Mesenchymal stem cell (in vitro differentiated cells and primary cell): Measurements from ENCODE around the gene POLR2L.

Experiments
- DNase-seq: peaks from one replicate; pipeline ENCODE4 v3.0.0-alpha.2; 2013
- H2AFZ ChIP-seq: one replicate; pipeline ENCODE4 v1.6.1; 2013; ENCODE audit warnings: low read depth, mild to moderate bottlenecking, control low read depth, inconsistent platforms, low read length, moderate library complexity
- H2AK5ac ChIP-seq: 2 replicates; pipeline ENCODE4 v1.6.1; 2013; ENCODE audit warnings: low read length, moderate library complexity, mild to moderate bottlenecking, inconsistent platforms; ENCODE audit not compliant: severe bottlenecking
- H2BK120ac ChIP-seq: one replicate; pipeline ENCODE4 v1.6.1; 2013; ENCODE audit warnings: low read depth, mild to moderate bottlenecking, inconsistent platforms, low read length, moderate library complexity
- H2BK12ac ChIP-seq, 2 experiments: one replicate each; pipeline ENCODE4 v1.6.1; 2013; ENCODE audit warnings: inconsistent platforms in 2 of 2, low read length in 2 of 2, mild to moderate bottlenecking in 2 of 2, moderate library complexity in 2 of 2, control low read depth in 1 of 2
- H2BK15ac ChIP-seq: one replicate; pipeline ENCODE4 v1.6.1; 2013; ENCODE audit warnings: mild to moderate bottlenecking, low read depth, inconsistent platforms; ENCODE audit not compliant: poor library complexity, severe bottlenecking
- H2BK5ac ChIP-seq: 2 replicates; pipeline ENCODE4 v1.6.1; 2013; ENCODE audit warnings: low read depth, mild to moderate bottlenecking, low read length, control low read depth, inconsistent platforms; ENCODE audit not compliant: poor library complexity, severe bottlenecking
- H3K14ac ChIP-seq, 2 experiments: one replicate each; pipeline ENCODE4 v1.6.1; 2013; ENCODE audit warnings: inconsistent platforms in 2 of 2, low read length in 2 of 2, control low read depth in 1 of 2, mild to moderate bottlenecking in 1 of 2, moderate library complexity in 1 of 2
- H3K18ac ChIP-seq, 2 experiments: one replicate each; pipeline ENCODE4 v1.6.1; 2013; ENCODE audit warnings: inconsistent platforms in 2 of 2, low read length in 2 of 2, control low read depth in 1 of 2, low read depth in 1 of 2, mild to moderate bottlenecking in 1 of 2
- H3K23ac ChIP-seq, 2 experiments: one replicate each; pipeline ENCODE4 v1.6.1; 2013; ENCODE audit warnings: inconsistent platforms in 2 of 2, low read length in 2 of 2, mild to moderate bottlenecking in 2 of 2, moderate library complexity in 2 of 2, control low read depth in 1 of 2
- H3K27ac ChIP-seq: 2 replicates; pipeline ENCODE4 v1.5.1; 2013; ENCODE audit warnings: mild to moderate bottlenecking, moderate library complexity, low read length, control low read depth, inconsistent platforms; ENCODE audit not compliant: poor library complexity, severe bottlenecking
- H3K27me3 ChIP-seq, 2 experiments: 2 replicates each; pipeline versions ENCODE4 v1.6.1 to v1.7.0; 2013; ENCODE audit warnings: low read length in 2 of 2, mild to moderate bottlenecking in 2 of 2, moderate library complexity in 2 of 2, control low read depth in 1 of 2, inconsistent platforms in 1 of 2; ENCODE audit not compliant: control insufficient read depth in 1 of 2, insufficient read depth in 1 of 2
- H3K36me3 ChIP-seq, 2 experiments: 2 replicates each; pipeline versions ENCODE4 v1.6.1 to v1.7.0; 2013; ENCODE audit warnings: low read length in 2 of 2, control low read depth in 1 of 2, inconsistent platforms in 1 of 2, low read depth in 1 of 2, mild to moderate bottlenecking in 1 of 2; ENCODE audit not compliant: insufficient read depth in 2 of 2, control insufficient read depth in 1 of 2
- H3K4ac ChIP-seq, 2 experiments: one replicate each; pipeline ENCODE4 v1.6.1; 2013; ENCODE audit warnings: inconsistent platforms in 2 of 2, low read length in 2 of 2, mild to moderate bottlenecking in 2 of 2, moderate library complexity in 2 of 2, control low read depth in 1 of 2, low read depth in 1 of 2
- H3K4me1 ChIP-seq: 2 replicates; pipeline ENCODE4 v1.6.1; 2013; ENCODE audit warnings: low read depth, low read length, control low read depth; ENCODE audit not compliant: control insufficient read depth, insufficient read depth
- H3K4me2 ChIP-seq: 2 replicates; pipeline ENCODE4 v1.6.1; 2013; ENCODE audit warnings: low read length, mild to moderate bottlenecking, inconsistent platforms; ENCODE audit not compliant: poor library complexity, severe bottlenecking
- H3K4me3 ChIP-seq, 2 experiments: 2 replicates each; pipeline versions ENCODE4 v1.5.1 to v1.7.0; 2013; ENCODE audit warnings: low read length in 2 of 2, mild to moderate bottlenecking in 2 of 2, control low read depth in 1 of 2, low read depth in 1 of 2; ENCODE audit not compliant: insufficient read depth in 1 of 2
- H3K79me1 ChIP-seq: replicated peaks from 2 replicates; pipeline ENCODE4 v1.6.1; 2013; ENCODE audit warnings: mild to moderate bottlenecking, control low read depth, low read length, inconsistent platforms; ENCODE audit not compliant: poor library complexity, severe bottlenecking
- H3K9ac ChIP-seq: 2 replicates; pipeline ENCODE4 v1.7.0; 2013; ENCODE audit warnings: mild to moderate bottlenecking, low read length, moderate library complexity
- H3K9me3 ChIP-seq: 2 replicates; pipeline ENCODE4 v1.7.0; 2013; ENCODE audit warnings: mild to moderate bottlenecking, low read length; ENCODE audit not compliant: control insufficient read depth
- H4K8ac ChIP-seq: one replicate; pipeline ENCODE4 v1.6.1; 2013; ENCODE audit warnings: inconsistent platforms, mild to moderate bottlenecking, low read length, moderate library complexity
- H4K91ac ChIP-seq: one replicate; pipeline ENCODE4 v1.6.1; 2013; ENCODE audit warnings: mild to moderate bottlenecking, low read length, inconsistent platforms
- whole genome bisulfite sequencing: methylation state at CpG from one replicate; pipeline ENCODE4 v1.1.7; 2013; ENCODE audit warnings: mixed read lengths; 5-methylcytosine and 5-hydroxymethylcytosine counted together

POLR2L gene

DNA sequence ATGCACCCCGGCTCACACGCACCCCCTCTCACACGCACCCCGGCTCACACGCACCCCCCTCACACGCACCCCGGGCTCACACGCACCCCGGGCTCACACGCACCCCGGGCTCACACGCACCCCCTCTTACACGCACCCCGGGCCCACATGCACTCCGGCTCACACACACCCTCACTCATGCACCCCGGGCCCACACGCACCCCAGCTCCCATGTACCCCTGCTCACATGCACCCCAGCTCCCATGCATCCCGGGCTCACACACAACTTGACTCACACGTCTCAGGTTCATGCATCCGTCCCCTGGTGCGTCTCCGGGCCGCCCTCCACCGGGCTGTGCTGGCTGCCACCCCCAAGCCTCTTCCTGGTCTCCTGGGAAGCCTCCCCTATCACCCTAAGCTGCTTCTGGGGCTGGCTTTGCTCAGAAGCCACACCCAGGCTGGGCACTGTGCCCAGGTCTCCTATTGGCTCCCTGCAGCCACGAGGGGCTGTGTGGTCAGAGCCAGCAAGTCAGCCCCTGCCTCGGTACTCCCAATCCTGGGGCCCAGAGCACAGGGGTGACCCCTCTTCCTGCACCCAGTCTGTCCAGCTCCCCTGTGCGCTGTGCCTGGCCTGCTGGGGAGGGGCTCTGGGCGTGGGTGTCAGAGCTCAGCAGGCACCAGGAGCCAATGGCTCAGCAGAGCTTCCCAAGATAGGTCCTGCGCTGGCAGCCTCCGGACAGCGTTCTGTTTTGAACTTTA, 17.2 kb upstream of the POLR2L start:
- H2BK120ac ChIP-seq: peak overlapping the region; percentile 37
- peaks cover 26% of the 10 kb centered on the region for H3K79me1 ChIP-seq
- no peaks in the 10 kb centered on the region for H3K27me3 ChIP-seq
- peak overlapping the region; percentile 40 for H3K4me2 ChIP-seq
- peak overlapping the region in 1 of 2 experiments; percentile 86 for H3K14ac ChIP-seq
- peak overlapping the region in 1 of 2 experiments; percentile 75 for H2BK12ac ChIP-seq
- H4K8ac ChIP-seq: peak overlapping the region; percentile 78
- peak overlapping the region in 1 of 2 experiments; percentile 47 for H3K4ac ChIP-seq
- no peak overlapping the region for H2BK15ac ChIP-seq
- WGBS: 89% methylated on average over 29 of the region's 31 CpGs
- peaks cover 28 to 64% of the 10 kb centered on the region in 2 experiments for H3K36me3 ChIP-seq
- peaks cover 70% of the 10 kb centered on the region for H3K4me1 ChIP-seq
- peak overlapping the region; percentile 38 to 86 for H3K18ac ChIP-seq
- DNase-seq: peak; percentile 68
- H3K9me3 ChIP-seq: no peaks in the 10 kb centered on the region
- H3K9ac ChIP-seq: peak overlapping the region; percentile 54
- peak overlapping the region; percentile 35 to 45 for H3K4me3 ChIP-seq
- H2AFZ ChIP-seq: no peak overlapping the region
- H2AK5ac ChIP-seq: peak overlapping the region; percentile 68
- H3K27ac ChIP-seq: peak overlapping the region; percentile 45
- no peak overlapping the region for H3K23ac ChIP-seq
- H4K91ac ChIP-seq: peak overlapping the region; percentile 66
- H2BK5ac ChIP-seq: no peak overlapping the region

- no peak overlapping the region for H2BK5ac ChIP-seq
- H4K8ac ChIP-seq: no peak overlapping the region
- H3K9me3 ChIP-seq: no peaks in the 10 kb centered on the region
- H4K91ac ChIP-seq: peak overlapping the region; percentile 32
- H3K27ac ChIP-seq: no peak overlapping the region
- peaks cover 22 to 64% of the 10 kb centered on the region in 2 experiments for H3K36me3 ChIP-seq
- WGBS: 96% methylated on average over 37 of the region's 37 CpGs
- no peak overlapping the region for H3K4me3 ChIP-seq
- H3K4me1 ChIP-seq: peaks cover 66% of the 10 kb centered on the region
- no peak overlapping the region for H2BK120ac ChIP-seq
- DNase-seq: no peak
- peaks cover 26% of the 10 kb centered on the region for H3K79me1 ChIP-seq
- H3K23ac ChIP-seq: no peak overlapping the region
- H2BK15ac ChIP-seq: no peak overlapping the region
- H3K9ac ChIP-seq: no peak overlapping the region
- H3K18ac ChIP-seq: no peak overlapping the region
- peak overlapping the region in 1 of 2 experiments; percentile 58 for H2BK12ac ChIP-seq
- H2AFZ ChIP-seq: no peak overlapping the region
- H3K4me2 ChIP-seq: no peak overlapping the region
- peak overlapping the region in 1 of 2 experiments; percentile 26 for H3K4ac ChIP-seq
- H3K14ac ChIP-seq: peak overlapping the region in 1 of 2 experiments; percentile 89
- H3K27me3 ChIP-seq: no peaks in the 10 kb centered on the region
- no peak overlapping the region for H2AK5ac ChIP-seq
Measured at GRCh38 chr11:858762-859339, 16.5 kb upstream of the POLR2L start.

- H3K4me1 ChIP-seq: peaks cover 62% of the 10 kb centered on the region
- H3K18ac ChIP-seq: no peak overlapping the region
- no peak for DNase-seq
- H3K36me3 ChIP-seq: peaks cover 16 to 63% of the 10 kb centered on the region in 2 experiments
- H3K27me3 ChIP-seq: no peaks in the 10 kb centered on the region
- no peak overlapping the region for H2BK120ac ChIP-seq
- no peak overlapping the region for H3K23ac ChIP-seq
- peak overlapping the region in 1 of 2 experiments; percentile 9 for H3K14ac ChIP-seq
- 89% methylated on average over 27 of the region's 27 CpGs for WGBS
- H2AFZ ChIP-seq: no peak overlapping the region
- H3K27ac ChIP-seq: no peak overlapping the region
- H3K4ac ChIP-seq: no peak overlapping the region
- H3K4me2 ChIP-seq: no peak overlapping the region
- H2BK5ac ChIP-seq: no peak overlapping the region
- H2BK15ac ChIP-seq: no peak overlapping the region
- peaks cover 29% of the 10 kb centered on the region for H3K79me1 ChIP-seq
- peak overlapping the region in 1 of 2 experiments; percentile 4 for H2BK12ac ChIP-seq
- H4K91ac ChIP-seq: no peak overlapping the region
- peak overlapping the region; percentile 31 for H4K8ac ChIP-seq
- H3K9me3 ChIP-seq: no peaks in the 10 kb centered on the region
- no peak overlapping the region for H2AK5ac ChIP-seq
- H3K9ac ChIP-seq: no peak overlapping the region
- no peak overlapping the region for H3K4me3 ChIP-seq
Measured at GRCh38 chr11:858053-858761, 15.9 kb upstream of the POLR2L start.

GRCh38 chr11:856397-856796, 14.1 kb upstream of the POLR2L start:
- Histone ChIP-seq H3K36me3 (peaks cover 7 to 60% of the 10 kb centered on the region in 2 experiments), H3K14ac (no peak overlapping the region), H3K9ac (no peak overlapping the region), H3K18ac (no peak overlapping the region), H3K79me1 (peaks cover 36% of the 10 kb centered on the region), H2AK5ac (no peak overlapping the region), H2BK15ac (no peak overlapping the region), H3K9me3 (no peaks in the 10 kb centered on the region), H3K27me3 (no peaks in the 10 kb centered on the region), H3K4me2 (no peak overlapping the region), H3K4ac (peak overlapping the region in 1 of 2 experiments; percentile 16), H3K4me1 (peaks cover 64% of the 10 kb centered on the region), H3K23ac (no peak overlapping the region), H2BK120ac (no peak overlapping the region), H3K4me3 (no peak overlapping the region), H2AFZ (no peak overlapping the region), H4K8ac (no peak overlapping the region), H2BK5ac (no peak overlapping the region), H3K27ac (no peak overlapping the region), H4K91ac (no peak overlapping the region), H2BK12ac (no peak overlapping the region)
- no peak for DNase-seq
- 95% methylated on average over 7 of the region's 8 CpGs for WGBS
